HG02938 (cell line): Measurements from ENCODE around the gene KRTAP4-9.
"Not testable (repeated sequence)": the region's sequence is repeated elsewhere in the genome, so short reads cannot be mapped to it uniquely, and the experiment has no call there.

ENCODE experiments used
- ATAC-seq: cut with Tn5 transposase; IDR thresholded peaks from one replicate; pipeline ENCODE4 v1.9.1; 2021; ENCODE audit warnings: mild to moderate bottlenecking, moderate library complexity; ENCODE audit not compliant: unreplicated experiment

The KRTAP4-9 gene

DNA sequence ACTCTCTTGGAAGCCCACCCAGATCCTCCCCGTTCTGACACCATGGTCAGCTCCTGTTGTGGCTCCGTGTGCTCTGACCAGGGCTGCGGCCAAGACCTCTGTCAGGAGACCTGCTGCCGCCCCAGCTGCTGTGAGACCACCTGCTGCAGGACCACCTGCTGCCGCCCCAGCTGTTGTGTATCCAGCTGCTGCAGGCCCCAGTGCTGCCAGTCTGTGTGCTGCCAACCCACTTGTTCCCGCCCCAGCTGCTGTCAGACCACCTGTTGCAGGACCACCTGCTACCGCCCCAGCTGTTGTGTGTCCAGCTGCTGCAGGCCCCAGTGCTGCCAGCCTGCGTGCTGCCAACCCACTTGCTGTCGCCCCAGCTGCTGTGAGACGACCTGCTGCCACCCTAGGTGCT lies at the start of gene KRTAP4-9:
Gene KRTAP4-9 (plus strand): TSS at position 43 of the 400 bp plus-strand sequence. CDS start 0 bp downstream, at position 43.
- ATAC-seq = not testable (repeated sequence)

DNA sequence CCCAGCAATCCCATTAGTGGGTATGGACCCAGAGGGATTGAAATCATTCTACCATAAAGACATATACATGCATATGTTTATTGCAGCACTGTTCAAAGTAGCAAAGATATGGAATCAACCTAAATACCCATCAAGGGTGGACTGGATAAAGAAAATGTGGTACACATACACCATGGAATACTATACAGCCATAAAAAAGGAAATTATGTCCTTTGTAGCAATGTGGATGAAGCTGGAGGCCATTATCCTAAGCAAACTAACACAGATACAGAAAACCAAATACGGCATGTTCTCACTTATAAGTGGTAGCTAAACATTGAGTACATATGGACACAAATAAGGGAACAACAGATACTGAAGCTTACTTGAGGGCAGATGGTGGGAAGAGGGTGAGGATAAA lies 47.6 kb upstream of the KRTAP4-9 start:
- no peak for ATAC-seq

DNA sequence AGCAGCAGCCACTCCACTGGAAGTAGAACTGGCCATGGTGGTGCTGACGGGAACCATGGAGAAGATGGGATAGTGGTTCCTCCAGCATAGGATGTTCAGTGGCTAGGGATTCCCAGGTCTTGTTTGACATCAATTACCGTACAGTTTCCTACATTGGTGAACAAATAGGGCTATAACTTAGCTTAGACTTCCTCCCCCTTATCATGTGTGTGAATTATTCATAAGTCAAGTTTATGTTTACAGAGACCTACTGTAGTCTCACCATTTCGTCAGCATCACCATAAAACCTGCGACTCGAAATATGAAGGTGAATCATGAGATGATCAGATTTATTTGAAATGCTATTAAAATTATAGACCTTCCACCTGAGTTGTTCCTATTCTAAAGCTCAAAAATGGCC lies 46.4 kb upstream of the KRTAP4-9 start:
- no peak for ATAC-seq

DNA sequence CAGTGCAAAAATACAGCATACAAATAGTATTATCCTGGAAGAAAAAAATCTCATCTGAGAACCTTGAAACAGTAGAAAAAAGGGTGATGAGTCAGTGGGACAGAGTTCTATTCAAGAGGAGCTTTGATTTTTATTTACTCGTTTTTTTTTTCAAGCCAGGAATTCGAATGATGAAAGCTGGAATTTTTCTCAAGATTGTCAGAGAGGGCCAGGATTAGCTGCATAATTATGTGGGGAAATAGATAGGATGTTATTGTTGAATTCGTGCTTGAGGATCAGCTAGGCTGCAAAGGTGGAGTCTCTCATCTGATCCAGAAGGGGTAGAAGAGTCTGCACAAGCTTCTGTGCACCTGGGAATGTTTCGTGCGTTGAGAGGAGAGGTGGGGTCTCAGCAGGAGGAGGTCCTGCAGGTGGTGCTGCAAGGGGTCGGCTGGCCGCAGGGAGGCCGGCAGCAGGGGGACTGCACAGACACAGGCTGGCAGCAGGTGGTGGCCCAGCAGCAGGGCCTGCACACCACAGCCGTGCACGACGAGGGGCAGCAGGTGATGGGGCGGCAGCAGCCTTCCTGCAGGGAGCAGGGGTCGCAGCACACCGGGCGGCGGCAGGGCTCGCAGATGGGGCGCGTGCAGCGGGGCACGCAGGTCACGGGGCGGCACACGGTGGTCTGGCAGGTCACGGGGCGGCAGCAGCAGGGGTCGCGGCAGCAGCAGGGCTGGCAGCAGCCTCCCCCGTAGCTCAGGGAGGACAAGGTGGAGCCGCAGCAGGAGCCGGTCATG lies 45.7 kb upstream of the KRTAP4-9 start:
- not testable (repeated sequence) for ATAC-seq

DNA sequence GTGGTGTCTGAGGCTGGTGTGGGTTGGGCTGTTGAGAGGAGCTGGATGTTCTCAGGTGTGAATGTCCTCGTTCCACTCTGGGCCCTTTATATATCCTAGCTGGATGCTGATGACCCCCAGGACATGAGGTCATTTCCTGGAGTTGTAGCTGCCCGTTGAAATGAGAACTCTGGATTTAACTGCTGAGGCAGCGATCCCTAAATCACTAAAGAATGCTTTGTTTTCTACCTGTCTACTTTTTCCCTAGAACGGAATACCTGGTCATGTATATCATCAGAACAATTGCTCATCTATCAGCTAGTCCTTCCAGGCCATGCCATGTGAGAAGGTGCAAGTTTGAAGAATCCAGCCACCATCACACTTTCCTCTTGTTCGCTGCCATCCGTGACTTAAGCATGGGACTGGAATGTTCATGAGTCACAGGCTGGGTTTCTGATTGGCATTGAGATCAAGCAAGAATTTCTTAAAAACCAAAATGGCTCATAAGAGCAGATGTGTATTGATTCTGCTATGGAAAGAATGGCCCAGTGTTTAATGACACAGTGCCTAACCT lies 45.1 kb upstream of the KRTAP4-9 start, which contains the start of gene KRTAP2-3:
Gene KRTAP2-3 (minus strand): TSS at position 63 of the 553 bp plus-strand sequence. CDS start 64 bp downstream, outside the sequence.
- ATAC-seq = no peak

DNA sequence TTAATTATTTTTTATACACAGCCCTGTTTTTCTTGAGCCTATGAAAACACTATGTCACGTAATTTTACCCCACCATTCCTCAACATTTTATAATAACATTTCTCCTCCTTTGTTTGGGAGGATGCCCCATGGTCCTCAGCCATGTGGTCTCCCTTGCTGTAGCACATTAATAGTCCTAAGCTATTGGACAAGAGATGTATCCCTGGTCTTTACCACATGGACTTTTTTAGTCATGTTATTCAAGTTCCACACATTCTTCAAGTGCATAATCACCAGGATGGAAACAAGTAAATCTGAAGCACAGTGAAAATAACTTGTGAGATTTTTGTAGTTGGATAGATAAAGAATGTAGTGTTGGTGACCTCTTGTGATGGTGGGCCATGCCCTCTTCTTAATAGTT lies 43.2 kb upstream of the KRTAP4-9 start:
- no peak for ATAC-seq

DNA sequence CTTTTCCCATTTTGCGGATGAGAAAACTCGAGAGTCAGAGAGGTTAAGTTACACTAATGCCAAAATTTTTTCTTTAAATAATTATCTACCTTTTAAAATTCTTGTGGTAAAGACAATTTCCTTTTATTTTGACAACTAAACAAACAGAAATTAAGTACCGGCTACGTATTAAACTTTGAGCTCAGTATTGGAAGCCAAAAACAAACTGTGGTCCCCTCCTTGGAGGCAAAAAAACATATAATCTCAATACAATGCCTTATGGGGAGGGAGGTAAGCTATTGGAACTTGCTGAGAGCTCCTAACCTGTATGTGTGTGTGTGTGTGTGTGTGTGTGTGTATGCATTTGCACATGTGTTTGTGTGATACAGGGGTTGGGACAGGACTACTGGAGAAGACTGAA lies 41.7 kb upstream of the KRTAP4-9 start:
- ATAC-seq = no peak

DNA sequence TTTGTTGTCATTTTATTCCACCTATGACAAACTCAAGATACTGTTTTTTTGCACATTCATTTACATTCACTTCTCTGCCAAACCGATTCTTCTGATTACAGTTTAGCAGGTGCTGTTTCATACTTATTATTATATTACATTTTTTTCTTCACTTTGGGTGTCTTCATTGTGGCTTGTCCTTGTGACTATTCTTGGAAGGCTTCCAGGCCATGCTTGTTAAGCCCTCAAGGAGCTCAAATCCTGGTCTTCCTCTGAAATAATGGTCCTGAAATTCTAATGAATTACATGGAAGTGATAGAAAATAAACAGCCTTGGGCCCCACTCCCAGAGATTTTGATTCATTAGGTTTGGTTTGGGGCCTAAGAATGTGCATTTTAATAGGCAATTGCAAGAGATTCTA lies 40.9 kb upstream of the KRTAP4-9 start:
- no peak for ATAC-seq

DNA sequence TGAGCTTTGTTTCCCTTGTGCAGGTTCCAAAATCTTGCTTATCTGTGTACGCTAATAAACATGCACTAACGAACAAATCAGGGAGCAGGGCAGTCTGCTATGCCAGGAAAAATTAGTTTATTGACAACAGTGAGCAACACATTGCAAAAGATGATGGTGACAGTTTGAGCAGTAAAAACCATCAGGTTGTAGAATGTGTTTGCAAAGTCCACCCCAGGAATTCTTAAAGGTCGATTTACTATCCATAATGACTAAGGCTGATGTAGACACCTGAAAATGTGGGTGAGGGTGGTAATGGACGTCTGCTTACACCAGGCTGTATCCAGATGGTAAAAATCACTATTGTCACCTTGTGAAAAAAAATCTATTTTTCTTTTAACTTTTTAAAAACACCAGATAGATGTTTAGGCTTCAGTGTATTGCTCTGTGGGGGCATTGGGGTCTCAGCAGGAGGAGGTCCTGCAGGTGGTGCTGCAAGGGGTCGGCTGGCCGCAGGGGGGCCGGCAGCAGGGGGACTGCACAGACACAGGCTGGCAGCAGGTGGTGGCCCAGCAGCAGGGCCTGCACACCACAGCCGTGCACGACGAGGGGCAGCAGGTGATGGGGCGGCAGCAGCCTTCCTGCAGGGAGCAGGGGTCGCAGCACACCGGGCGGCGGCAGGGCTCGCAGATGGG lies 40.0 kb upstream of the KRTAP4-9 start:
- not testable (repeated sequence) for ATAC-seq

DNA sequence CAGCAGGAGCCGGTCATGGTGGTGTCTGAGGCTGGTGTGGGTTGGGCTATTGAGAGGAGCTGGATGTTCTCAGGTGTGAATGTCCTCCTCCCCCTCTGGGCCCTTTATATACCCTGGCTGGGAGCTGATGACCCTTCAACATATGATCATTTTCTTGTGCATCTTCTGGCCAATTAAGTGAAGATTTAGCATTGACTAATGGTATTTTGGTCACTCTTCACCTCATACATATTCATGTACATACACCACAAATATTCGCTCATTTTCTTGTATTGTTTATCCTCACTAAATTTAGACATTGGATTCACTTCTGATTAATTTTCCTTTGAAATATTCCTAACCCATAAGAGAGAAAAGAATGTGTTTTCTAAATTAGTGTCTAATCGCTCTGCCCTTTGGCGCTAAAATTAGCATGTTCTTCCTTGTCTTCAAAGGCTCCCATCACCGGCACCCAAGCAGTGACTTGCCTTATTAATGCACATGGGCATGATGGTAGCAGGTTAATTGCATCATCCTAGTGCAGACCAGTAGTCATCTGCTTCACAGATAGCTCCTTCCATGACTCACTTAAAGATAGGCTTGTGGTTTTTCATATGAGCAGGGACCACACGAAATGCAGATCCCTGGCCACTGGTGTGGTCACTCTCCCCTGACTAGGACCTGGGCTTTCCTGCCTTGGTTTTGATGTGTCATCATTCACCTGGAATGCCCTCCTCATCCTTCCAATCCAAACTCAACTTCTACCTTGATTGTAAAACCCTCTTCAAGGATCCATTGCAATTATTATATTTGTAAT lies 39.2 kb upstream of the KRTAP4-9 start, which contains the start of gene KRTAP2-4:
Gene KRTAP2-4 (minus strand): TSS at position 51 of the 796 bp plus-strand sequence. CDS start 34 bp downstream, at position 17.
- ATAC-seq = no peak

DNA sequence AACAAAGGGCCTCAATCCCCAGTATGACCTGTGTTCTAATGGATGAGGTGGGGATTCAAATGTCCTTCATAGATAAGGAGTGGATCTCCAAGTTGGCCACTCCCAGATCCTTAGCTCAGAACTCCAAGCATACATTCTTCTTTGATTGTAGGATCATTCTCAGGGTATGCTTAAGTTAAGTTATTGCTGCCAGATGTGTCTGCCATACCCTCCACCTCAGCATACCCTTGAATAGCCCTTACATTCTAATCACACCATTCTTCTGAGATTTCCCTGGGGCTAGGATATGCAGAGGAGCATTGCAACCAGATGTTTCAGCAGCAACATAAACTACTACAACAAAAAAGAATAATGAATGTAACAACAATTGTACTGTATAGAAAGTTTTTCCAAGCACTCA lies 37.9 kb upstream of the KRTAP4-9 start:
- no peak for ATAC-seq

DNA sequence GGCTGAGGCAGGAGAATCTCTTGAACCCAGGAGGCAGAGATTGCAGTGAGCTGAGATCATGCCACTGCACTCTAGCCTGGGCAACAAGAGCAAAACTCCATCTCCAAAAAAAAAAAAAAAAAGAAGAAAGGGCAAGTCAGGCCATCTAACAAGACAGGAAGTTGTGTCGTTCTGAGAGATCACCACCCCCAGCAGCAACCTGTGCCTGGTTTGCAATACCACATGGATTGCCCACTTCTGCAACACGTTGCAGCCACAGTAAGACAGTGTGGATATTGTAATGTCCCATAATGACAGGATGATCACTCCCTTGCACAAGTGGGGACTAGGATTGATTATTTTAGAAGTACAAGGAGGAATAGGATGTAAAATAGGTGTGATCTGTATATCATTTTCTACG lies 36.2 kb upstream of the KRTAP4-9 start:
- no peak for ATAC-seq

DNA sequence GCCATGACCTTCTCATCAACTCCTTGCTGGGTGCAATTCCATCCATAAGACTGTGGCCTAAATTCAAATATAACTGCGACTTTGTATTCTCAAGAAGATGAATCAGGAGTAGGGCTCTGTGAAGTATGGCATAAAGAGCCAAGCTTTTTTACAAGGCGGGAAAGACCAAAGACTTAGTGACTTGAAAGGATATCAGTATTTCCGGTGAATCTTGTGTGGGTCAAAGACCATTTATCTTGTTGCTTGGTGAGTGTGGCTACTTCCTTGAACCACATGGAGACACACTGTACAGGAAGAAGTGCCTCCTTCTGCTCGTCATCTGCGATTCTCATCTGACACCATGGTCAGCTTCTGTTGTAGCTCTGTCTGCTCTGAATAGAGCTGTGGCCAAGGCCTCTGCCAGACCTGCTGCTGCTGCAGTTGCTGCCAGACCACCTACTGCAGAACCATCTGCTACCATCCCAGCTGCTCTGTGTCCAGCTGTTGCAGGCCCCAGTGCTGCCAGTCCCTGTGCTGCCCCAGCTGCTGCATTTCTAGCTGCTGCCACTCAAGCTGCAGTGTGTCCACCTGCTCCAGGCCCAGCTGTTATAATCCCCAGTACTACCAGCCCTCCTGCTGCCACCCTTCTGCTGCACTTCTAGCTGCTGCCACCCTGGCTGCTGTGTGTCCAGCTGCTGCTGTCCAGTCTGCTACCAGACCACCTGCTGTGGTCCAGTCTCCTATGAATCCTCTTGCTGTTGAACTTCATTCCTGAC lies 33.4 kb upstream of the KRTAP4-9 start:
- ATAC-seq = no peak

DNA sequence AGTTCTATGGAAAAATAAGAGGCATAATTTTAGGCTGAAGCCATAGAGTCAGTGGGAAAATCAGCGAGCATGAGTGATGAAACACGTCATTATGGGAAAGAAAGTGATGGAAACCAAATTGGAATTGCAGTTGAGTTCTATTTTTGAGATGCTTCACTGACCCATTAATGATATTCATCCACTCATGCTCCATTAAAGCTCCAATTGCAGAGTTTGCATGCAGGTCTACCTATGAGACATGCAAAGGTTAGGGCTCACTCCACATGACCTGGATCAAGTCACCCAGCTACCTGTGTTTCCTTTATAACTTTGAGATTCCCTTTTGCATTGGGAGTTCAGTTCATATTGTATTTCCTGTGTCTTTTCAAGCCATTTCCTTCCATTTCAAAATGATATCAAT lies 31.5 kb upstream of the KRTAP4-9 start:
- ATAC-seq = no peak

DNA sequence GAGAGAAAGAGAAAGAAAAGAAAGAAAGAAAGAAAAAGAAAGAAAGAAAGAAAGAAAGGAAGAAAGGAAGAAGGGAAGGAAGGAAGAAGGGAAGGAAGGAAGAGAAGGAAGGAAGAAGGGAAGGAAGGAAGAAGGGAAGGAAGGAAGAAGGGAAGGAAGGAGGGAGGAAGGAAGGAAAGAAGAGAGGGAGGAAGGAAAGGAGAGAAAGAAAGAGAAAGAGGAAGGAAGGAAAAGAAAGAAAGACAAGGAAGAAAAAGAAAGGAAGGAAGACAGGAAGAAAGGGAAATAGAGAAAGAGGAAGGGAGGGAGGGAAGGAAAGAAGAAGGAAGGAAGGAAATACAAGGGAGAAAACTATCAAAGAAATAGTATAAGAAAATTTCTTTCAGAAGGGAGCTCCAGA lies 28.4 kb upstream of the KRTAP4-9 start:
- no peak for ATAC-seq

DNA sequence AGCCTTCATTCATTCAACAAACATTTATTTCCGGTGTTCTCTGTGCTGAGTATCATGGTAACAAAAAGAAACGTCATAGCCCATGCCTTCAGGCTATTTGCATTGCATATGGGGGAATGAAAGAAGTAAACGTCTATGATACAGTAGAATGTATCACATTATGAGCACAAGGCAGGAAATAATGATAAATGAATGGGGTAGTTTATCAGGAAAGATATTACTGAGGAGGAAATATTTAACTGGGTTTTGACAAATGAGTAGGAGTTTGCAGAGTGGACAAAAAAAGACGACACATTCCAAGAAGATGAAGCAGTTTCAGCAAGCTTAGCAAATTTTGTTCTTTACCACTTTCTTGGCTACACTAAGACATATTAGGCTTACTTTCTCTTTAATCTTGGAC lies 22.6 kb upstream of the KRTAP4-9 start:
- ATAC-seq = no peak

DNA sequence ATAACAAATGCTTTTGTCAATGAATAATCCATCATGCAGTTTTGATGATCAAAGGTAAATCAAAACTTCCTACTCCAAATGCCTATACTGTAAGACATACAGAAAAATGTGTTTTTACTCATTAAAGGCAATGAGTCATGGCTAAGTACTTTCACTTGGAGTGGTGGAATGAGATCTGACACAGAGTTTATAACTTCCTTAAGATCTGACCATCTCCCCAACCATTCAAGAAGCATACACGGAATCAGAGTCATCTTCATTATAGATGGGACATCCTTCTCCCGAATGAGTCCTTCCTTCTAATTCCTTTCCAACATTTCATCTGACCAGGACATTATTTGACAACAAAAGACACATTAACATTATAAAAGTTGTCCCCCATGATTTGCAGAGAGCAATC lies 21.8 kb upstream of the KRTAP4-9 start:
- ATAC-seq = not testable (repeated sequence)

DNA sequence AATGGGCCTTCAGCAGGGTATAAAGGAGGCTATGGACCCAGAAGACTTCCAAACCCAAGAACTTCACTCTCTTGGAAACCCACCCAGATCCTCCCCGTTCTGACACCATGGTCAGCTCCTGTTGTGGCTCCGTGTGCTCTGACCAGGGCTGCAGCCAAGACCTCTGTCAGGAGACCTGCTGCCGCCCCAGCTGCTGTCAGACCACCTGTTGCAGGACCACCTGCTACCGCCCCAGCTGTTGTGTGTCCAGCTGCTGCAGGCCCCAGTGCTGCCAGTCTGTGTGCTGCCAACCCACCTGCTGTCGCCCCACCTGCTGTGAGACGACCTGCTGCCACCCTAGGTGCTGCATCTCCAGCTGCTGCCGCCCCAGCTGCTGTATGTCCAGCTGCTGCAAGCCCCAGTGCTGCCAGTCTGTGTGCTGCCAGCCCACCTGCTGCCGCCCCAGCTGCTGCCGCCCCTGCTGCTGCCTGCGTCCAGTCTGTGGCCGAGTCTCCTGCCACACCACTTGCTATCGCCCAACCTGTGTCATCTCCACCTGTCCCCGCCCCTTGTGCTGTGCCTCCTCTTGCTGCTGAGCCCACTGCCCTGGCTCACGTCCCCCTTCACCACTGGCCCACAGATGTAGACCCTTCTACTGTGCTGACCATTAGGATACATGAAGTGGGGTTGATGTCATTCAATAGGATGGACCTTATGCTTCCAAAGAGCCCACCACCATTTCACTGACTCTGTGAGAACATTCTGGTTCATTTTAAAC lies 20.9 kb upstream of the KRTAP4-9 start, which contains the start of gene KRTAP4-7:
Gene KRTAP4-7 (plus strand): TSS at position 51 of the 757 bp plus-strand sequence. CDS start 57 bp downstream, at position 108.
- ATAC-seq = not testable (repeated sequence)

DNA sequence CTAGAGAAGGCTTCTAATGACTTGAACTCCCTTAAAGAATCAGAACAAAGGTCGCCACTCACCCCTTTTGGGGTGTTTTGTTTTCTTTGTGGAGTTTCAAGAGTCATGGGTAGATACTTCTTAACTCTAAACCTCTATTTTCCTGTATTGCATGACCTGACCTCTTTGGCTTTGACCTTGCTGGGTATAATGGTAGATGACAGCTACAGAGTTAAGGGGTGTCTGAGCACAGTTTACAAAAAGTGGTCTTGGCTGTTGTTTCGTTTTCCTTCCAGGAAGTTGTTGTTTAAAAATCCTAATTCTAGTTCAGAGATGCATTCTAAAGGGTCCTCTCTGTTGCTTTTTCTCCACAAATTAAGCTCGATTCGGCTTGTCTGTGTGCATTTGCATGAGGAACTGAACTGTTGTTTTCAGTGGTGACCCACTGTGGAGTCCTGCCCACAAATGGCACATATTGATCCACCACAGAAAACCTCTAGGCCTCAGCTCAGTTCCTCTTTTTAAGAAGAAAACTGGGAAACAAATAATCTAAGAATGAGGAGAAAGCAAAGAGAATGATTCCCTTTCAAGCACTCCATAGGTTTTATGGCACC lies 16.3 kb upstream of the KRTAP4-9 start:
- not testable (repeated sequence) for ATAC-seq
